GM23338 (cell line): Measurements from ENCODE around the gene POLDIP3.
"Not testable (repeated sequence)": the region's sequence is repeated elsewhere in the genome, so short reads cannot be mapped to it uniquely, and the experiment has no call there.

Source experiments
- EZH2 ChIP-seq: fragments of 200-600 bp; sonication (generic); IDR thresholded peaks from one replicate; pipeline ENCODE4 v1.8.0; 2017; ENCODE audit warnings: antibody characterized with exemption, mild to moderate bottlenecking, low read depth; ENCODE audit not compliant: unreplicated experiment
- EZH2phosphoT487 ChIP-seq: fragments of 200-600 bp; sonication (generic); IDR thresholded peaks from one replicate; pipeline ENCODE4 v1.8.1; 2018; ENCODE audit warnings: antibody characterized with exemption; ENCODE audit not compliant: unreplicated experiment
- JUNB ChIP-seq: IDR thresholded peaks from one replicate; pipeline ENCODE4 v1.6.1; 2016; ENCODE audit warnings: antibody characterized with exemption; ENCODE audit not compliant: unreplicated experiment
- NANOG ChIP-seq: IDR thresholded peaks from 2 replicates; pipeline ENCODE4 v1.6.1; 2016; ENCODE audit warnings: antibody characterized with exemption, borderline replicate concordance
- POLR2AphosphoS5 ChIP-seq: IDR thresholded peaks from 2 replicates; pipeline ENCODE4 v1.6.1; 2016; ENCODE audit warnings: antibody characterized with exemption, low read depth
- STAT1 ChIP-seq: IDR thresholded peaks from one replicate; pipeline ENCODE4 v1.6.1; 2016; ENCODE audit warnings: antibody characterized with exemption; ENCODE audit not compliant: unreplicated experiment
- ZNF331 ChIP-seq: fragments of 250-450 bp; sonication (Bioruptor Pico); IDR thresholded peaks from 2 replicates; pipeline ENCODE4 v1.5.0; 2020; ENCODE audit warnings: low read depth, mild to moderate bottlenecking, moderate library complexity
- TF ChIP-seq, protein P1 (sequence below), 2 experiments: fragments of 200-600 bp in 1 of 2; sonication (generic) in 1 of 2; conservative IDR thresholded peaks; 2 replicates each; pipeline versions ENCODE4 v1.5.1 to v1.6.1; 2016 to 2017; ENCODE audit warnings: antibody characterized with exemption in 2 of 2, low read depth in 2 of 2, mild to moderate bottlenecking in 2 of 2, moderate library complexity in 1 of 2
- TF ChIP-seq, protein P2 (sequence below): IDR thresholded peaks from one replicate; pipeline ENCODE4 v1.6.1; 2018; ENCODE audit warnings: antibody characterized with exemption; ENCODE audit not compliant: unreplicated experiment
- TF ChIP-seq, protein P3 (sequence below): fragments of 250-450 bp; sonication (Bioruptor Pico); IDR thresholded peaks from 2 replicates; pipeline ENCODE4 v1.5.0; 2020; ENCODE audit warnings: mild to moderate bottlenecking, moderate library complexity

DNA sequence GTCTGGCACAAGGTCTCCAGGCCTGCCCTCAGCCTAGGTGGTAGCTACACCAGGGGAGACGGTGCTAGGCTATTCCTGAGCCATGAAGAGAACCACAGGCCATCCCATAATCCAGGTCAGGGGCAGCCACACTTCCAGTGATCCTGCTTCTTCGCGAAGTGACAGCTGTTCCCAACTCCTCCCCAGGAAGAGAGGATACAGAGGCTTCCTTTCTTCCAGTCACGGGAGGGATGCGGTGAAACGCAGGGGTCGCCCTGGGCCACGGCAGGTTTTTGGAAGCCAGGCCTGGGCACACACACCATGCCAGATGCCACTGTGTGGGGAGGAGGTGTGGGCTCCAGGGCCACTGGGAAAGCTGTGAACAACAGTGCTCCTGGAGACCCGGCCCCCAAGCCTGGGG, 37.5 kb downstream of the POLDIP3 start:
- TF ChIP-seq POLR2AphosphoS5; JUNB; EZH2phosphoT487; EZH2; NANOG; ZNF331 (CRISPR knock-in tag); STAT1: not testable (repeated sequence)
- TF ChIP-seq, protein P1, sequence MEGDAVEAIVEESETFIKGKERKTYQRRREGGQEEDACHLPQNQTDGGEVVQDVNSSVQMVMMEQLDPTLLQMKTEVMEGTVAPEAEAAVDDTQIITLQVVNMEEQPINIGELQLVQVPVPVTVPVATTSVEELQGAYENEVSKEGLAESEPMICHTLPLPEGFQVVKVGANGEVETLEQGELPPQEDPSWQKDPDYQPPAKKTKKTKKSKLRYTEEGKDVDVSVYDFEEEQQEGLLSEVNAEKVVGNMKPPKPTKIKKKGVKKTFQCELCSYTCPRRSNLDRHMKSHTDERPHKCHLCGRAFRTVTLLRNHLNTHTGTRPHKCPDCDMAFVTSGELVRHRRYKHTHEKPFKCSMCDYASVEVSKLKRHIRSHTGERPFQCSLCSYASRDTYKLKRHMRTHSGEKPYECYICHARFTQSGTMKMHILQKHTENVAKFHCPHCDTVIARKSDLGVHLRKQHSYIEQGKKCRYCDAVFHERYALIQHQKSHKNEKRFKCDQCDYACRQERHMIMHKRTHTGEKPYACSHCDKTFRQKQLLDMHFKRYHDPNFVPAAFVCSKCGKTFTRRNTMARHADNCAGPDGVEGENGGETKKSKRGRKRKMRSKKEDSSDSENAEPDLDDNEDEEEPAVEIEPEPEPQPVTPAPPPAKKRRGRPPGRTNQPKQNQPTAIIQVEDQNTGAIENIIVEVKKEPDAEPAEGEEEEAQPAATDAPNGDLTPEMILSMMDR (conservative IDR thresholded peaks at IDR 0.05; ENCODE audit: low read depth in 2 of 2): not testable (repeated sequence)
- TF ChIP-seq, protein P2, sequence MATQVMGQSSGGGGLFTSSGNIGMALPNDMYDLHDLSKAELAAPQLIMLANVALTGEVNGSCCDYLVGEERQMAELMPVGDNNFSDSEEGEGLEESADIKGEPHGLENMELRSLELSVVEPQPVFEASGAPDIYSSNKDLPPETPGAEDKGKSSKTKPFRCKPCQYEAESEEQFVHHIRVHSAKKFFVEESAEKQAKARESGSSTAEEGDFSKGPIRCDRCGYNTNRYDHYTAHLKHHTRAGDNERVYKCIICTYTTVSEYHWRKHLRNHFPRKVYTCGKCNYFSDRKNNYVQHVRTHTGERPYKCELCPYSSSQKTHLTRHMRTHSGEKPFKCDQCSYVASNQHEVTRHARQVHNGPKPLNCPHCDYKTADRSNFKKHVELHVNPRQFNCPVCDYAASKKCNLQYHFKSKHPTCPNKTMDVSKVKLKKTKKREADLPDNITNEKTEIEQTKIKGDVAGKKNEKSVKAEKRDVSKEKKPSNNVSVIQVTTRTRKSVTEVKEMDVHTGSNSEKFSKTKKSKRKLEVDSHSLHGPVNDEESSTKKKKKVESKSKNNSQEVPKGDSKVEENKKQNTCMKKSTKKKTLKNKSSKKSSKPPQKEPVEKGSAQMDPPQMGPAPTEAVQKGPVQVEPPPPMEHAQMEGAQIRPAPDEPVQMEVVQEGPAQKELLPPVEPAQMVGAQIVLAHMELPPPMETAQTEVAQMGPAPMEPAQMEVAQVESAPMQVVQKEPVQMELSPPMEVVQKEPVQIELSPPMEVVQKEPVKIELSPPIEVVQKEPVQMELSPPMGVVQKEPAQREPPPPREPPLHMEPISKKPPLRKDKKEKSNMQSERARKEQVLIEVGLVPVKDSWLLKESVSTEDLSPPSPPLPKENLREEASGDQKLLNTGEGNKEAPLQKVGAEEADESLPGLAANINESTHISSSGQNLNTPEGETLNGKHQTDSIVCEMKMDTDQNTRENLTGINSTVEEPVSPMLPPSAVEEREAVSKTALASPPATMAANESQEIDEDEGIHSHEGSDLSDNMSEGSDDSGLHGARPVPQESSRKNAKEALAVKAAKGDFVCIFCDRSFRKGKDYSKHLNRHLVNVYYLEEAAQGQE: not testable (repeated sequence)
- TF ChIP-seq, protein P3, sequence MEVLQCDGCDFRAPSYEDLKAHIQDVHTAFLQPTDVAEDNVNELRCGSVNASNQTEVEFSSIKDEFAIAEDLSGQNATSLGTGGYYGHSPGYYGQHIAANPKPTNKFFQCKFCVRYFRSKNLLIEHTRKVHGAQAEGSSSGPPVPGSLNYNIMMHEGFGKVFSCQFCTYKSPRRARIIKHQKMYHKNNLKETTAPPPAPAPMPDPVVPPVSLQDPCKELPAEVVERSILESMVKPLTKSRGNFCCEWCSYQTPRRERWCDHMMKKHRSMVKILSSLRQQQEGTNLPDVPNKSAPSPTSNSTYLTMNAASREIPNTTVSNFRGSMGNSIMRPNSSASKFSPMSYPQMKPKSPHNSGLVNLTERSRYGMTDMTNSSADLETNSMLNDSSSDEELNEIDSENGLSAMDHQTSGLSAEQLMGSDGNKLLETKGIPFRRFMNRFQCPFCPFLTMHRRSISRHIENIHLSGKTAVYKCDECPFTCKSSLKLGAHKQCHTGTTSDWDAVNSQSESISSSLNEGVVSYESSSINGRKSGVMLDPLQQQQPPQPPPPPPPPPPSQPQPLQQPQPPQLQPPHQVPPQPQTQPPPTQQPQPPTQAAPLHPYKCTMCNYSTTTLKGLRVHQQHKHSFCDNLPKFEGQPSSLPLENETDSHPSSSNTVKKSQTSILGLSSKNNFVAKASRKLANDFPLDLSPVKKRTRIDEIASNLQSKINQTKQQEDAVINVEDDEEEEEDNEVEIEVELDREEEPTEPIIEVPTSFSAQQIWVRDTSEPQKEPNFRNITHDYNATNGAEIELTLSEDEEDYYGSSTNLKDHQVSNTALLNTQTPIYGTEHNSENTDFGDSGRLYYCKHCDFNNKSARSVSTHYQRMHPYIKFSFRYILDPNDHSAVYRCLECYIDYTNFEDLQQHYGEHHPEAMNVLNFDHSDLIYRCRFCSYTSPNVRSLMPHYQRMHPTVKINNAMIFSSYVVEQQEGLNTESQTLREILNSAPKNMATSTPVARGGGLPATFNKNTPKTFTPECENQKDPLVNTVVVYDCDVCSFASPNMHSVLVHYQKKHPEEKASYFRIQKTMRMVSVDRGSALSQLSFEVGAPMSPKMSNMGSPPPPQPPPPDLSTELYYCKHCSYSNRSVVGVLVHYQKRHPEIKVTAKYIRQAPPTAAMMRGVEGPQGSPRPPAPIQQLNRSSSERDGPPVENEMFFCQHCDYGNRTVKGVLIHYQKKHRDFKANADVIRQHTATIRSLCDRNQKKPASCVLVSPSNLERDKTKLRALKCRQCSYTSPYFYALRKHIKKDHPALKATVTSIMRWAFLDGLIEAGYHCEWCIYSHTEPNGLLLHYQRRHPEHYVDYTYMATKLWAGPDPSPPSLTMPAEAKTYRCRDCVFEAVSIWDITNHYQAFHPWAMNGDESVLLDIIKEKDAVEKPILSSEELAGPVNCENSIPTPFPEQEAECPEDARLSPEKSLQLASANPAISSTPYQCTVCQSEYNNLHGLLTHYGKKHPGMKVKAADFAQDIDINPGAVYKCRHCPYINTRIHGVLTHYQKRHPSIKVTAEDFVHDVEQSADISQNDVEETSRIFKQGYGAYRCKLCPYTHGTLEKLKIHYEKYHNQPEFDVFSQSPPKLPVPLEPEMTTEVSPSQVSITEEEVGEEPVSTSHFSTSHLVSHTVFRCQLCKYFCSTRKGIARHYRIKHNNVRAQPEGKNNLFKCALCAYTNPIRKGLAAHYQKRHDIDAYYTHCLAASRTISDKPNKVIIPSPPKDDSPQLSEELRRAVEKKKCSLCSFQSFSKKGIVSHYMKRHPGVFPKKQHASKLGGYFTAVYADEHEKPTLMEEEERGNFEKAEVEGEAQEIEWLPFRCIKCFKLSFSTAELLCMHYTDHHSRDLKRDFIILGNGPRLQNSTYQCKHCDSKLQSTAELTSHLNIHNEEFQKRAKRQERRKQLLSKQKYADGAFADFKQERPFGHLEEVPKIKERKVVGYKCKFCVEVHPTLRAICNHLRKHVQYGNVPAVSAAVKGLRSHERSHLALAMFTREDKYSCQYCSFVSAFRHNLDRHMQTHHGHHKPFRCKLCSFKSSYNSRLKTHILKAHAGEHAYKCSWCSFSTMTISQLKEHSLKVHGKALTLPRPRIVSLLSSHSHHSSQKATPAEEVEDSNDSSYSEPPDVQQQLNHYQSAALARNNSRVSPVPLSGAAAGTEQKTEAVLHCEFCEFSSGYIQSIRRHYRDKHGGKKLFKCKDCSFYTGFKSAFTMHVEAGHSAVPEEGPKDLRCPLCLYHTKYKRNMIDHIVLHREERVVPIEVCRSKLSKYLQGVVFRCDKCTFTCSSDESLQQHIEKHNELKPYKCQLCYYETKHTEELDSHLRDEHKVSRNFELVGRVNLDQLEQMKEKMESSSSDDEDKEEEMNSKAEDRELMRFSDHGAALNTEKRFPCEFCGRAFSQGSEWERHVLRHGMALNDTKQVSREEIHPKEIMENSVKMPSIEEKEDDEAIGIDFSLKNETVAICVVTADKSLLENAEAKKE (CRISPR knock-in tag): not testable (repeated sequence)
